CD4-positive, alpha-beta T cell treated with Interleukin-4 for 1 hour (primary cell): ENCODE measurements around the gene ANXA9.

Experiments
- DNase-seq, 2 donors: peaks; one replicate each; pipeline ENCODE4 v3.0.0-alpha.2; 2020 to 2022

The ANXA9 gene

DNA sequence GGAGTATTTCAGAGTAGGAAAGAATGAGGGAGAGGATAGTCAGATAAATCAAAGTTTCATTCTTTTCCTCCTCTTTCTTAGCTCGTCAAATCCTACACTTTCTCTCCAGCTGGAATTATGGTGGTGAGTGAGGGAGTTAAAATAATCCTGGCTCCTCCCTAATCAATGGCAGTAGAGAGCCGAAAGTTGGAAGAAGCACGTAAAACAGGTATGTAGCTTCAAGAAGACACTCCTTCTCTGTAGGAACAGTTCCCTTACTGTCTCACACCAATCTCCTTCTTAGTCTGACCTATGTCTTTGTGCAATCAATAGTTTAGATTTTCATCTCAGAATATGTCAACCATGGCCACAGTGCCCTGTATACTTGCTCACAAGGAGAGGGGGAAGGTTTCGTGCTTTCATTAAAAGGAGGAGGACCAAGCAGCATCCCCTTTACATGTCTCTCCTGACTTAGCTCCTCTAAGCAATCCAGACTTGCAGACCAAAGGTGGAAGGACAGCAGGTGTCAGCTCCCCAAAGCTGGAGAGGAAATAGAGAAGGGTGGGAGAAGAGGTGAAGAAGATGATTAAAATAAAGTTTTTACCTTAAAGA, 23.7 kb downstream of the ANXA9 start:
- no peak for DNase-seq

- peak; percentile 49 to 61 for DNase-seq
These were observed 24.4 kb downstream of the ANXA9 start, which contains the start of gene MINDY1 for GRCh38 chr1:151006327-151007052. MINDY1 (minus strand) TSS chr1:151006902; CDS start chr1:151002617, 4,285 bp downstream.

GRCh38 chr1:151007853-151008243, 25.8 kb downstream of the ANXA9 start:
- no peak for DNase-seq

DNA sequence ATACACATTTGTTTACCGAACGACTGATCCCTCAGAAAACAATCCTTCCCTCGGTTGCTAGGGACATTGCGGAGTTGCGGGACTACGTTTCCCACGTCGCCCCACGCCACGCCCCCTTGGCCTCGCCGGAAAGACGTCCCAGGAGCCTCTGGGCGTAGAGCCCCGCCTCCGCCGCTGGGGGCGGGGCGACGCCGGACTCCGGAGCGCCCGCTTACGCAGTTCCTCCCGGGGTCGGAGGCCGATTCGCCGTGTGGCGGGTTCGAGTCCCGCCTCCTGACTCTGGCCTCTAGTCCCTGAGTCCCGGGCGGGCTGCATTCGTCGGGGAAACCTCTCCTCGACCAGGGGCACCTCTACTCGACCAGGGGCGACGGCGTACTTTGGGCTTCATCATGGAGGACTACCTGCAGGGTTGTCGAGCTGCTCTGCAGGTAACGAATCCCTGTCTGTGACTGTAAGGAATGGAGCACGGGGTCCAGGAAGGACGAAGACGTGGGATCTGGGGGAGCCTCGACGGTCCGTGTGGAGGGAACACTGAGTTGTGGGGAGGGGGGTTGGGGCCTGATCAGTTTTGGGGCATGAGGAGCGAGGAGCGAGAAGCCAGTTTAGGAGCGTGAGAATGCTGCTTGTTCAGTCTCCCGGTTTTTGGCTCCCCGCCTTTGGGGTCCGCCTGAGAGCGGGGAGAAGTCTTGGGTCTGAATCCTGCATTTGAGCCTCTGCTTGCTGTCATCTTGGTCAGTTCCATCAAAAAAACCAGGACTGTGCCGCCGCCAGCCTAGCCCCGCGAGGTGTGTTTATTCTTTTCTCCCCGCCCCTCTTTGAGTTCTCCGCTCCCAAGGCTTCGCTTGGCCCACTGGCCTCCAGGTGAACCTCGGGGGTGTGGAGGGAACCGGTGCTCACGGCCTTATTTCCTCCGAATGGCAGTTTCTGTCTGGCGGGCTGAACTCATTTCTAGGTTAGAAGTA, 26.4 kb downstream of the ANXA9 start, which contains the start of gene PRUNE1:
PRUNE1 (plus strand) TSS at position 206 of the 962 bp plus-strand sequence; CDS start at position 390, 184 bp downstream.
- peak; percentile 99 for DNase-seq

GRCh38 chr1:151009206-151009587, 27.1 kb downstream of the ANXA9 start:
- no peak for DNase-seq

DNA sequence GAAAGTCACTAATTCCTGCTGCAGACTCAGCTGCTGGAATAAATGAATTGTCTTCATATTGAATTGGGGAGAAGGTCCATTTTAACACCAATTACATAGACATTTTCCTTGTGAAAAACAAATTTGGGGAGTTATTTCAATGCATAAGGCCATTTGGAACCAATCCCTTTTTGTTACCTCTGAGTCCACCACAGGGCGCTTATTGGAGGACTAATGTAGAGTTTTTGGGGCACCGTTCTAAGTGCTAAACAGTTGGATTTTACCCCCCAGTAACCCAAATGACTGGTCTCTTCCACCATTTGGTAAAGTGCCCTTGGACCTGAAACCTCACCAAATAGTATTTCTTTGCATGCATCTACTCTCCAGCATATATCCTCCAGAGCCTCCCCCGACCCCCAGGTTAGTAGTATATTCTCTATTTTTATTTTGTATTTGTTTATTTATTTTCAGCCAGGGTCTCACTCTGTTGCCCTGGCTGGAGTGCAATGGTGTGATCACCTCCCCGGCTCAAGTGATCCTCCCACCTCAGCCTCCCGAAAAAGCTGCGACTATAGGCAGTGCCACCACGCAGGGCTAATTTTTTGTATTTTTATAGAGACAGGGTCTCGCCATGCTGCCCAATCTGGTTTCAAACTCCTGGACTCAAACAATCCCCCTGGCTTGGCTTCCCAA, 27.7 kb downstream of the ANXA9 start:
- no peak for DNase-seq

DNA sequence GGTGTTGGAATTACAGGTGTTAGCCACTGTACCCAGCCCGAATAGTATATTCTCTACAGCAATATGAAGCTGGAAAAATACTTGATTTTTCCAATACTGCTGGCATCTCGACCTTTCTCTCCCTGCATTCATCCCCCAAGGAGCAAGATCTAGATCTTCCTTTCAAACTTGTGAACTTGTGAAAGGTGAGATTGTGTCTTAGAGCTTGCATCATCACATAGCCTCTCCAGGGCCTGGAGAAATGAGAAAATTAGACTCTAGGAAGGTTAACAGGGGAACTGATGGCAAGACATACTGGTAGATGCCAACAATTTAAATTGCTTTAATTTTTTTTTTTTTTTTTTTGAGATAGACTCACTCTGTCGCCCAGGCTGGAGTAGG, 28.2 kb downstream of the ANXA9 start:
- DNase-seq, result no peak

- DNase-seq, result no peak
These were observed 29.2 kb downstream of the ANXA9 start for GRCh38 chr1:151011154-151011850.

GRCh38 chr1:151012684-151013471, 30.8 kb downstream of the ANXA9 start:
- DNase-seq, result no peak

GRCh38 chr1:151013518-151013917, 31.4 kb downstream of the ANXA9 start:
- no peak for DNase-seq

GRCh38 chr1:151024540-151025146, 42.6 kb downstream of the ANXA9 start:
- peak; percentile 88 to 90 for DNase-seq

- no peak for DNase-seq
These were observed 44.4 kb downstream of the ANXA9 start for GRCh38 chr1:151026460-151026859.

GRCh38 chr1:151032164-151032563, 50.1 kb downstream of the ANXA9 start:
- no peak for DNase-seq

- DNase-seq, result no peak
These were observed 53.1 kb downstream of the ANXA9 start for GRCh38 chr1:151035167-151035566.

DNA sequence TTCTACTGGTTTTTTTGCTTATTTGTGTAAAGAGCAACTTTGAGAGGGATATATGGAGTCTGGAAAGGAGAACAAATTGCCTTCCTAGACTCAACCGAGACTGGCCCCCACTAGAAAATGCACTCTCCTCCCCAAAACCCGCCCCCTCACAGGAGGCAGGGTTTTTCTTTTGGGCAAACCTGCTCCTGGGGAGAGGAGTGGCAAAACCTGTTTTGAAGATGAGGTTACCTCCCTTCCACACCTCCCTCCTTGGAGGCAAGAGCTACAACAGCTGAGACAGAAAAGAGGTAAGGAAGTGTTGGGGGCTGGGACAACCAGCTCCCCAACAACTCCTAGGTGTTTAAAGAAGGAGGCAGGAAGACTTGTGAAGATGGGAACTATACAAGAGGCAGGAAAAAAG, 54.3 kb downstream of the ANXA9 start, which contains the start of gene BNIPL:
BNIPL (plus strand) TSS at position 231 of the 400 bp plus-strand sequence; CDS start at position 371, 140 bp downstream.
- DNase-seq, result no peak

DNA sequence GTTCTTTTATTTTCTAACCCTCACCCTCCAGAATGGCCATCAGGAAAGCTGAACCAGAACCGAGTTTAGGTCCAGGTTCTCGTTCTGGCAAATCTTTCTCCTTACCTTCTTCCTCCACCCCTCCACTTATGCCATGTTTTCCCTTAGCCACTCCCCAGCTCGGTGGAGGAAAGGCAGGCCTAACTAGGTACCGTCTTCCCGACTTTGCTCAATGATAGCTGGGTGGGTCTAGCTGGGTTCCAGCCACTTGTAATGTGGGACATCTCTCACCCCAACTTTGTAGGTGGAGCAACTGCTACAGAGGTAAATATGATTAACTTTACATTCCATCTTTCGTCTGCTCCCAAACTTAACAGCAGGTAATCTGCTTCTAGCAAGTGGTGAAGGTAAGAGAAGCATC, 54.9 kb downstream of the ANXA9 start:
- DNase-seq, result no peak

- DNase-seq, result no peak
These were observed 57.4 kb downstream of the ANXA9 start for GRCh38 chr1:151039521-151039920.

- peak in 1 of 2 donors; percentile 33 for DNase-seq
These were observed 61.1 kb downstream of the ANXA9 start for GRCh38 chr1:151043163-151043562.
